ENCODE results near the gene SEC23A.

- TF ChIP-seq, protein P1, sequence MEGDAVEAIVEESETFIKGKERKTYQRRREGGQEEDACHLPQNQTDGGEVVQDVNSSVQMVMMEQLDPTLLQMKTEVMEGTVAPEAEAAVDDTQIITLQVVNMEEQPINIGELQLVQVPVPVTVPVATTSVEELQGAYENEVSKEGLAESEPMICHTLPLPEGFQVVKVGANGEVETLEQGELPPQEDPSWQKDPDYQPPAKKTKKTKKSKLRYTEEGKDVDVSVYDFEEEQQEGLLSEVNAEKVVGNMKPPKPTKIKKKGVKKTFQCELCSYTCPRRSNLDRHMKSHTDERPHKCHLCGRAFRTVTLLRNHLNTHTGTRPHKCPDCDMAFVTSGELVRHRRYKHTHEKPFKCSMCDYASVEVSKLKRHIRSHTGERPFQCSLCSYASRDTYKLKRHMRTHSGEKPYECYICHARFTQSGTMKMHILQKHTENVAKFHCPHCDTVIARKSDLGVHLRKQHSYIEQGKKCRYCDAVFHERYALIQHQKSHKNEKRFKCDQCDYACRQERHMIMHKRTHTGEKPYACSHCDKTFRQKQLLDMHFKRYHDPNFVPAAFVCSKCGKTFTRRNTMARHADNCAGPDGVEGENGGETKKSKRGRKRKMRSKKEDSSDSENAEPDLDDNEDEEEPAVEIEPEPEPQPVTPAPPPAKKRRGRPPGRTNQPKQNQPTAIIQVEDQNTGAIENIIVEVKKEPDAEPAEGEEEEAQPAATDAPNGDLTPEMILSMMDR (IDR thresholded peaks at IDR 0.05) = no peak
- TF ChIP-seq POLR2A (IDR thresholded peaks at IDR 0.05) = no peak
Observed at GRCh38 chr14:39028620-39029019, 74.4 kb downstream of the SEC23A start.
